ENCODE results near the gene GSTM1.

DNA sequence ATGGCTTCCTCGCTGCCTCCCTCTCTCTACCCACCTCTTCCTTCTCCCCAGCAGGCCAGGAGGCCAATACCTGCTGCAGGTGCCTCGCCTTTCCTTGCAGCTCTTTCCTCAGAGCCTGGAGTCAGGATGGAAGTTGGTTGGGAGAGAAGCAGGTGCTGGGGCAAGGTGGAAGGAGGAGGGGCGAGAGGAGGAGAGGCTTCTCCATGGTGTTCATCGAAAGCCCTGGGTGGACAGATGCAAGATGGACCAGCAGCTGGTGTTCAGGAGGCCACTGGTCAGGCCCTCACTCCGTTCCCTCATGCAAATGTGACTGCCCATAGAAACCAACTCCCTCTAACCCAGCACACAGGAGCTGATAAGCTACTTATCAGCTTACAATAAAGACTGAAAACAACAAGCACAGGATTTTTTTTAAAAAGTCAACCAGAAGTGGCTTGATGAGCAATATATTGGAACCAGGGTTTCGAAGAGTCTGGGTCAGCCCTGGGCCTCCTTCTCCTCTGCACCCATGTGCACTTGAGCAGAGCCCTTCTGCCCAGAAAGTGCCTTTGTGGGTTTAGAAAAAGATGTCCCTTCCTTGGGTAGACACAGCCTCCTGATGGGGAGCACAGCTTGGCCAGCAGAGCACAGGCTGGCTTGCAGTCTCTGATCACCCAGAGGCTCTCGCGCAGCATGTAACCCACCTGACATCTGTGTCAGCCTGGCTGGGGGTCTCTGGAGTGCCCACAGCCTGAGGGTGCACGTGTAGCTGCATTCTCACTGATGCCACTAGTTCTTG lies 48.4 kb upstream of the GSTM1 start:
- TF ChIP-seq, protein P1, sequence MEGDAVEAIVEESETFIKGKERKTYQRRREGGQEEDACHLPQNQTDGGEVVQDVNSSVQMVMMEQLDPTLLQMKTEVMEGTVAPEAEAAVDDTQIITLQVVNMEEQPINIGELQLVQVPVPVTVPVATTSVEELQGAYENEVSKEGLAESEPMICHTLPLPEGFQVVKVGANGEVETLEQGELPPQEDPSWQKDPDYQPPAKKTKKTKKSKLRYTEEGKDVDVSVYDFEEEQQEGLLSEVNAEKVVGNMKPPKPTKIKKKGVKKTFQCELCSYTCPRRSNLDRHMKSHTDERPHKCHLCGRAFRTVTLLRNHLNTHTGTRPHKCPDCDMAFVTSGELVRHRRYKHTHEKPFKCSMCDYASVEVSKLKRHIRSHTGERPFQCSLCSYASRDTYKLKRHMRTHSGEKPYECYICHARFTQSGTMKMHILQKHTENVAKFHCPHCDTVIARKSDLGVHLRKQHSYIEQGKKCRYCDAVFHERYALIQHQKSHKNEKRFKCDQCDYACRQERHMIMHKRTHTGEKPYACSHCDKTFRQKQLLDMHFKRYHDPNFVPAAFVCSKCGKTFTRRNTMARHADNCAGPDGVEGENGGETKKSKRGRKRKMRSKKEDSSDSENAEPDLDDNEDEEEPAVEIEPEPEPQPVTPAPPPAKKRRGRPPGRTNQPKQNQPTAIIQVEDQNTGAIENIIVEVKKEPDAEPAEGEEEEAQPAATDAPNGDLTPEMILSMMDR (IDR thresholded peaks at IDR 0.05), result no peak
- TF ChIP-seq POLR2A (IDR thresholded peaks at IDR 0.05), result no peak

Data from thyroid gland (tissue), 4 donors.